Measurements from ENCODE around the gene RFC3. TPM values are rescaled to one million over a fixed set of nuclear protein-coding genes. Genes with fewer than 3 reads are reported as not detected.

RFC3 gene
- total RNA-seq, 3 donors from 2014 or later: 9.8 to 19.8 (median 10.7) TPM

DNA sequence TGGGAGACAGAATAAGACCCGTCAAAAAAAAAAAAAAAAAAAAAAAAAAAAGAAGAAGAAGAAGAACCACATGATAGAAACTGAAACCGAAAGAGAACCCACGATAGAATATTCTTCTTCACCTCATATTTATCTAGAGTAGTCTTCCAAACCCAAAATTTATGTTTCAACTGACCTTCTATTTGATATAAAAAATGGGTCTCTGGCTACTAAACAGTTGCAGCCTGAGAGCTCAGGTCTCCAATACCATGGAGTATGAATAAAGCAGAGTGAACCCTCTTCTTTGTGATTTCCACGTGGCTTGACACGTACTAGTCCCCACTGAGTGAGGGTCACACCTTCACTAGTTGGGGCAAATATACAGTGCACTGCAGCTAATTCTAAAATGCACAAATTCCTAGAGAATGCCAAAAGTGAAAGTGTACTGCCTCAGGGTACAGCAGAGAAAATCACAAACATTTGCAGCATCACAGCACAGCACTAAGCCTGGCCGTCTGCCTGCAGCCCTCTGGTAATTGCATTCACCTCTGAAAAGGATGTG, 30.8 kb upstream of the RFC3 start:
- Histone ChIP-seq H3K4me1 (no peaks in the 10 kb centered on the region), H3K4me3 (peak overlapping the region; percentile 33 to 58 (median 46)), H3K9me3 (no peaks in the 10 kb centered on the region), H3K27me3 (no peaks in the 10 kb centered on the region), H3K36me3 (no peaks in the 10 kb centered on the region), H3K27ac (no peak overlapping the region)
- intact Hi-C loops (cut with DNase I; ENCODE audit: low total_unique reads): no loop called here
- no peak for DNase-seq (ENCODE audit: low spot score in 2 of 2)
- TF ChIP-seq CTCF (IDR thresholded peaks at IDR 0.05): no peak
- no peak for TF ChIP-seq POLR2AphosphoS5 (IDR thresholded peaks at IDR 0.05)
- no peak for TF ChIP-seq POLR2A (IDR thresholded peaks at IDR 0.05)

DNA sequence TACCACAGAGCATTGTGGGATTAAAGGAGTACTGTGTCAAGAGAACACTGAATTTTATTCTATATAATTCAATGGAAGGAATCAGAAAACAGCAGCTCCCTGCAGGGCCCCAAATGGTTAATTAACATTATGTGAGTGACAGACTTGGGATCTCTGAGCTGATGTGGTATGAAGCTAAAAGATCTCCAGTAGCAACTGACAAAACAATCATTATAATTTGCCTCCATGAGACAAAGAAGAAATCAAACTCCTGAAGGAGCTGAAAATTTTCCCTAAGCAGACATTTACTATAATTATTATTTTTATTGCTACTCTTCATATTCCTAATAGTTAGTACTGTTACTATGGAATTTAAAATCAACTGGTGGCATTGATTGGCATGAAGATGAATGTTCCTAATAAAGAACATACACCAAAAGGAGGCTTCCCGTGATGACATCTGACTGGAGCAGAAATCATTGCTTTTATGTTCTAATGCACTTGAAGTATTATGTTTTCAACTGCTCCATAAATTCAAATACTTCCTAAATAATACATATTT, 28.8 kb upstream of the RFC3 start:
- Histone ChIP-seq H3K27me3 (no peaks in the 10 kb centered on the region), H3K4me1 (no peaks in the 10 kb centered on the region), H3K36me3 (no peaks in the 10 kb centered on the region), H3K4me3 (no peak overlapping the region), H3K9me3 (no peaks in the 10 kb centered on the region), H3K27ac (no peak overlapping the region)
- no peak for TF ChIP-seq CTCF (IDR thresholded peaks at IDR 0.05)
- no peak for DNase-seq (ENCODE audit: low spot score in 2 of 2)
- intact Hi-C loops (cut with DNase I; ENCODE audit: low total_unique reads): no loop called here

DNA sequence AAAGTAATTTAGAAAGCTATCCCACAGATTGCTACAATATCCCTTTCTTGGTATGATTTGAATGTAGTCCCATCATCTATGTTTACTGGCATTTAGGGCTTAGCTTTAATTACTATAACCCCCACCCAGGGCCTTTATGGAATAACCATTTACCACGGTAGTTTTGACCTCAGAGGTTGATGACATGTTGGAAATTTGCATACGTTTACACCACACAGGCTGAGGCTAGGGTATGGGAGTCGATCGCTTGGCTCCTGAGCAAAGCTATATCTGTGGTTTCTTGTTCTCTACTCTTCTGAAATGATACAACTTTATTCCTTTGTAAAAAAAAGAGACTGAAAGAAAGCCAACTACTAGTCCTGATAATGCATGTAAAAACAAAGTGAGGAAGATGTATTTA, 28.2 kb upstream of the RFC3 start:
- no peak for TF ChIP-seq POLR2A (IDR thresholded peaks at IDR 0.05)
- no peak for TF ChIP-seq CTCF (IDR thresholded peaks at IDR 0.05)
- TF ChIP-seq POLR2AphosphoS5 (IDR thresholded peaks at IDR 0.05): no peak
- H3K36me3 ChIP-seq: no peaks in the 10 kb centered on the region
- no peaks in the 10 kb centered on the region for H3K27me3 ChIP-seq
- no peak for DNase-seq (ENCODE audit: low spot score in 2 of 2)
- no peak overlapping the region for H3K4me3 ChIP-seq
- H3K4me1 ChIP-seq: no peaks in the 10 kb centered on the region
- intact Hi-C loops (cut with DNase I; ENCODE audit: low total_unique reads): no loop called here
- H3K9me3 ChIP-seq: no peaks in the 10 kb centered on the region
- no peak overlapping the region for H3K27ac ChIP-seq

GRCh38 chr13:33793726-33794125, 24.2 kb upstream of the RFC3 start:
- H3K27ac ChIP-seq: peak overlapping the region in 1 of 2 donors; percentile 71
- H3K36me3 ChIP-seq: no peaks in the 10 kb centered on the region
- H3K4me1 ChIP-seq: no peaks in the 10 kb centered on the region
- intact Hi-C loops (cut with DNase I; ENCODE audit: low total_unique reads): no loop called here
- DNase-seq (ENCODE audit: low spot score in 2 of 2): no peak
- H3K9me3 ChIP-seq: no peaks in the 10 kb centered on the region
- no peak overlapping the region for H3K4me3 ChIP-seq
- TF ChIP-seq POLR2A (IDR thresholded peaks at IDR 0.05) (no peak), CTCF (IDR thresholded peaks at IDR 0.05) (no peak), POLR2AphosphoS5 (IDR thresholded peaks at IDR 0.05) (no peak)
- no peaks in the 10 kb centered on the region for H3K27me3 ChIP-seq

DNA sequence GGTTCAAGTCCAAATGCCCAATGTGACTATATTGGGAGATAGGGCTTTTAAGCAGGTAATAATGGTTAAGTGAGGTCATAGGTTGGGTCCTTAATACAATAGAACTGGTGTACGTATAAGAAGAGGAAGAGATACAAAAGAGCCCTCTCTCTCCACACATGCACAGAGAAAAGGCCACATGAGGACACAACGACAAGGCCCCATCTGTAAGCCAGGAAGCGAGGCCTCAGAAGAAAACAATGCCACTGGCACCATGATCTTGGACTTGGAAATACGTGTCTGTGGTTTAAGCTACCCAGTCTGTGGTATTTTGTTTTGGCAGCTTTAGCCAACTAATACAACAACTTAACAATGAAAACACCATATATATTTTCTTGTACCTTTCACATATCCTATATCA, 23.4 kb upstream of the RFC3 start:
- Histone ChIP-seq H3K4me3 (no peak overlapping the region), H3K4me1 (no peaks in the 10 kb centered on the region), H3K36me3 (no peaks in the 10 kb centered on the region), H3K27ac (peak overlapping the region; percentile 54 to 71), H3K9me3 (no peaks in the 10 kb centered on the region), H3K27me3 (no peaks in the 10 kb centered on the region)
- peak in 1 of 2 donors; percentile 82 for DNase-seq (ENCODE audit: low spot score in 2 of 2)
- intact Hi-C loops (cut with DNase I; ENCODE audit: low total_unique reads): no loop called here
- no peak for TF ChIP-seq POLR2A (IDR thresholded peaks at IDR 0.05)
- peak in 1 of 3 donors; percentile 46 for TF ChIP-seq POLR2AphosphoS5 (IDR thresholded peaks at IDR 0.05)
